SK-N-SH (cell line): ENCODE results near the gene SPRR1B. TPM values are rescaled to one million over a fixed set of nuclear protein-coding genes. Genes with fewer than 3 reads are reported as not detected.

Experiments used
- polyA plus RNA-seq, 3 experiments: library from polyadenylated mRNA; depleted of rRNA; stranded (reverse); fragments of >200 nt; gene quantifications; 2 replicates each; pipeline ENCODE4 v1.2.3, GENCODE V29; 2012
- small RNA-seq, 7 experiments: library from RNA; depleted of rRNA; stranded (forward); fragments of <200 nt; gene quantifications; one replicate each; pipeline ENCODE3, GENCODE V24; 2012

The SPRR1B gene
- polyA plus RNA-seq, 1 of the 3 experiments (the other 2 are of a cell fraction): not detected

Small RNA genes lying within 50 kb of the gene (small RNA-seq; reads per million reads assigned to genes)
- gene AL356867.1: 0 to 5.7 (median 0) reads per million in 7 experiments
- gene RF00322: 0 reads per million in 7 experiments
- 0 reads per million in 7 experiments for gene SPRR1A

Other genes starting within 250 kb of the SPRR1B start
- not detected in 2 replicates for gene LCE1E, start 244.9 kb upstream of the SPRR1B start, polyA plus RNA-seq (2012; rRNA removed)
- gene LCE1D, start 234.5 kb upstream of the SPRR1B start, polyA plus RNA-seq (2012; rRNA removed): not detected in 2 replicates
- not detected in 2 replicates for gene LCE1C, start 224.6 kb upstream of the SPRR1B start, polyA plus RNA-seq (2012; rRNA removed)
- not detected in 2 replicates for gene LCE1B, start 219.2 kb upstream of the SPRR1B start, polyA plus RNA-seq (2012; rRNA removed)
- gene LCE1A, start 203.7 kb upstream of the SPRR1B start, polyA plus RNA-seq (2012; rRNA removed): not detected in 2 replicates
- gene LCE6A, start 188.3 kb upstream of the SPRR1B start, polyA plus RNA-seq (2012; rRNA removed): not detected in 2 replicates
- not detected in 2 replicates for gene LCE7A, start 171.2 kb upstream of the SPRR1B start, polyA plus RNA-seq (2012; rRNA removed)
- not detected in 2 replicates for gene SMCP, start 152.9 kb upstream of the SPRR1B start, polyA plus RNA-seq (2012; rRNA removed)
- gene IVL, start 122.7 kb upstream of the SPRR1B start, polyA plus RNA-seq (2012; rRNA removed): 0.64 and 0.86 TPM in 2 replicates
- gene SPRR5, start 84.0 kb upstream of the SPRR1B start, polyA plus RNA-seq (2012; rRNA removed): not detected in 2 replicates
- not detected in 2 replicates for gene SPRR4, start 60.6 kb upstream of the SPRR1B start, polyA plus RNA-seq (2012; rRNA removed)
- not detected in 2 replicates for gene SPRR1A, start 47.1 kb upstream of the SPRR1B start, polyA plus RNA-seq (2012; rRNA removed)
- not detected in 2 replicates for gene SPRR3, start 29.5 kb upstream of the SPRR1B start, polyA plus RNA-seq (2012; rRNA removed)
- not detected in 2 replicates for gene SPRR2D, start 9.9 kb downstream of the SPRR1B start, polyA plus RNA-seq (2012; rRNA removed)
- not detected in 2 replicates for gene SPRR2A, start 26.3 kb downstream of the SPRR1B start, polyA plus RNA-seq (2012; rRNA removed)
- gene SPRR2B, start 40.4 kb downstream of the SPRR1B start, polyA plus RNA-seq (2012; rRNA removed): not detected in 2 replicates
- gene SPRR2E, start 63.3 kb downstream of the SPRR1B start, polyA plus RNA-seq (2012; rRNA removed): not detected in 2 replicates
- not detected in 2 replicates for gene SPRR2F, start 82.3 kb downstream of the SPRR1B start, polyA plus RNA-seq (2012; rRNA removed)
- not detected in 2 replicates for gene SPRR2G, start 119.7 kb downstream of the SPRR1B start, polyA plus RNA-seq (2012; rRNA removed)
- gene LELP1, start 172.2 kb downstream of the SPRR1B start, polyA plus RNA-seq (2012; rRNA removed): not detected in 2 replicates
- gene PRR9, start 186.4 kb downstream of the SPRR1B start, polyA plus RNA-seq (2012; rRNA removed): not detected in 2 replicates
- gene LORICRIN, start 228.5 kb downstream of the SPRR1B start, polyA plus RNA-seq (2012; rRNA removed): not detected in 2 replicates